ENCODE results near the gene LRRC74A. TPM values are rescaled to one million over a fixed set of nuclear protein-coding genes. Genes with fewer than 3 reads are reported as not detected.

The LRRC74A gene
- total and polyA plus RNA-seq, 2 of the 4 experiments (the other 2 are of a cell fraction): not detected

- dilution Hi-C loops (cut with HindIII; ENCODE audit: low sequenced_read_pairs, unreplicated experiment): no loop called here
- Histone ChIP-seq H2BK20ac (ENCODE audit: low read depth, low read length) (no peak overlapping the region), H3K79me1 (ENCODE audit: low read depth in 1 of 2, low read length in 2 of 2) (no peaks in the 10 kb centered on the region), H3K27me3 (ENCODE audit: control insufficient read depth, insufficient read depth, low read length) (peaks cover 22% of the 10 kb centered on the region), H3K4ac (ENCODE audit: low read depth, low read length) (no peak overlapping the region), H2BK15ac (ENCODE audit: low read depth, low read length) (no peak overlapping the region), H2BK5ac (ENCODE audit: low read depth, low read length, poor library complexity, severe bottlenecking) (no peak overlapping the region), H2AK5ac (ENCODE audit: low read depth, low read length) (no peak overlapping the region), H4K91ac (ENCODE audit: insufficient read depth, low read depth, low read length) (no peak overlapping the region), H3K18ac (ENCODE audit: low read depth, low read length) (no peak overlapping the region), H3K23ac (ENCODE audit: low read depth, low read length) (no peak overlapping the region), H3K9ac (ENCODE audit: low read depth, low read length) (no peak overlapping the region), H2BK120ac (ENCODE audit: low read depth, low read length) (no peak overlapping the region), H3K4me2 (ENCODE audit: low read depth, low read length) (no peak overlapping the region), H3K56ac (ENCODE audit: extremely low read depth, insufficient read depth, low read length) (no peak overlapping the region), H2AK9ac (replicated peaks; ENCODE audit: low read depth, low read length, poor library complexity) (no peak overlapping the region), H3K4me1 (ENCODE audit: control insufficient read depth, insufficient read depth, low read length) (no peaks in the 10 kb centered on the region), H3K4me3 (ENCODE audit: insufficient read depth, low read depth, low read length) (no peak overlapping the region), H3K27ac (ENCODE audit: insufficient read depth, low read length) (no peak overlapping the region), H3K9me1 (ENCODE audit: insufficient read depth, low read length) (no peaks in the 10 kb centered on the region), H4K8ac (ENCODE audit: low read depth in 2 of 2, low read length in 2 of 2) (no peak overlapping the region), H4K20me1 (ENCODE audit: insufficient read depth, low read length) (no peaks in the 10 kb centered on the region), H4K5ac (ENCODE audit: low read depth, low read length) (no peak overlapping the region), H2AFZ (replicated peaks; ENCODE audit: low read length, poor library complexity) (no peak overlapping the region), H3K36me3 (ENCODE audit: control insufficient read depth, insufficient read depth, low read length) (no peaks in the 10 kb centered on the region), H3K9me3 (ENCODE audit: control insufficient read depth, insufficient read depth, low read length) (no peaks in the 10 kb centered on the region), H3K14ac (replicated peaks; ENCODE audit: low read depth, low read length) (no peak overlapping the region)
- TF ChIP-seq RCOR1 (IDR thresholded peaks at IDR 0.05; ENCODE audit: insufficient replicate concordance, low read length) (no peak), POLR2A (IDR thresholded peaks at IDR 0.05; ENCODE audit: low read depth, low read length) (no peak), MAFK (IDR thresholded peaks at IDR 0.05; ENCODE audit: low read depth, low read length) (no peak), RFX5 (IDR thresholded peaks at IDR 0.05; ENCODE audit: low read depth, low read length) (no peak), USF2 (IDR thresholded peaks at IDR 0.05; ENCODE audit: low read depth, low read length) (no peak), BHLHE40 (IDR thresholded peaks at IDR 0.05; ENCODE audit: low read depth, low read length) (no peak), CTCF (conservative IDR thresholded peaks at IDR 0.05; ENCODE audit: low read depth, low read length) (no peak), MAZ (IDR thresholded peaks at IDR 0.05; ENCODE audit: borderline replicate concordance, low read depth, low read length) (no peak), CHD1 (IDR thresholded peaks at IDR 0.05; ENCODE audit: low read depth, low read length) (no peak)
- TF ChIP-seq, protein P1, sequence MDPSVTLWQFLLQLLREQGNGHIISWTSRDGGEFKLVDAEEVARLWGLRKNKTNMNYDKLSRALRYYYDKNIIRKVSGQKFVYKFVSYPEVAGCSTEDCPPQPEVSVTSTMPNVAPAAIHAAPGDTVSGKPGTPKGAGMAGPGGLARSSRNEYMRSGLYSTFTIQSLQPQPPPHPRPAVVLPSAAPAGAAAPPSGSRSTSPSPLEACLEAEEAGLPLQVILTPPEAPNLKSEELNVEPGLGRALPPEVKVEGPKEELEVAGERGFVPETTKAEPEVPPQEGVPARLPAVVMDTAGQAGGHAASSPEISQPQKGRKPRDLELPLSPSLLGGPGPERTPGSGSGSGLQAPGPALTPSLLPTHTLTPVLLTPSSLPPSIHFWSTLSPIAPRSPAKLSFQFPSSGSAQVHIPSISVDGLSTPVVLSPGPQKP (IDR thresholded peaks at IDR 0.05; ENCODE audit: borderline replicate concordance, low read depth, low read length): no peak
- no TSS peak for BruUV-seq (replicated peaks)
- ChIA-PET POLR2A (ENCODE audit: unreplicated experiment) (no interaction called here), CTCF (no interaction called here)
- no peak for DNase-seq
- intact Hi-C loops (cut with micrococcal nuclease): no loop called here
- no CpG with 5 or more reads among the region's 2 CpGs for WGBS, 2 experiments (ENCODE audit: extremely low coverage in 2 of 2, insufficient read length in 1 of 2)
- in situ Hi-C loops (cut with MboI; ENCODE audit: low sequenced_read_pairs): no loop called here
- no peak for ATAC-seq (ENCODE audit: low read depth)
These were observed 6.8 kb downstream of the LRRC74A start for GRCh38 chr14:76833011-76833410.

All from IMR-90 (cell line).